ENCODE data around the gene NLRP9. TPM values are rescaled to one million over a fixed set of nuclear protein-coding genes. Genes with fewer than 3 reads are reported as not detected.

The NLRP9 gene
- total RNA-seq, 2 donors from 2014 or later, result not detected

GRCh38 chr19:55667006-55667381 is 71.2 kb downstream of the NLRP9 start:
- peaks cover 83% of the 10 kb centered on the region for H3K36me3 ChIP-seq
- no peak overlapping the region for H3K27ac ChIP-seq
- H3K27me3 ChIP-seq (replicated peaks; ENCODE audit: insufficient read depth), result no peaks in the 10 kb centered on the region
- H3K4me1 ChIP-seq (ENCODE audit: control insufficient read depth in 1 of 2, low read depth in 2 of 2), result no peaks in the 10 kb centered on the region
- DNase-seq (ENCODE audit: low spot score) (no peak), ATAC-seq (ENCODE audit: insufficient number of reproducible peaks, low FRiP score, low read depth) (no peak)
- H3K4me3 ChIP-seq, result no peak overlapping the region
- no peaks in the 10 kb centered on the region for H3K9me3 ChIP-seq
- TF ChIP-seq, protein P1, sequence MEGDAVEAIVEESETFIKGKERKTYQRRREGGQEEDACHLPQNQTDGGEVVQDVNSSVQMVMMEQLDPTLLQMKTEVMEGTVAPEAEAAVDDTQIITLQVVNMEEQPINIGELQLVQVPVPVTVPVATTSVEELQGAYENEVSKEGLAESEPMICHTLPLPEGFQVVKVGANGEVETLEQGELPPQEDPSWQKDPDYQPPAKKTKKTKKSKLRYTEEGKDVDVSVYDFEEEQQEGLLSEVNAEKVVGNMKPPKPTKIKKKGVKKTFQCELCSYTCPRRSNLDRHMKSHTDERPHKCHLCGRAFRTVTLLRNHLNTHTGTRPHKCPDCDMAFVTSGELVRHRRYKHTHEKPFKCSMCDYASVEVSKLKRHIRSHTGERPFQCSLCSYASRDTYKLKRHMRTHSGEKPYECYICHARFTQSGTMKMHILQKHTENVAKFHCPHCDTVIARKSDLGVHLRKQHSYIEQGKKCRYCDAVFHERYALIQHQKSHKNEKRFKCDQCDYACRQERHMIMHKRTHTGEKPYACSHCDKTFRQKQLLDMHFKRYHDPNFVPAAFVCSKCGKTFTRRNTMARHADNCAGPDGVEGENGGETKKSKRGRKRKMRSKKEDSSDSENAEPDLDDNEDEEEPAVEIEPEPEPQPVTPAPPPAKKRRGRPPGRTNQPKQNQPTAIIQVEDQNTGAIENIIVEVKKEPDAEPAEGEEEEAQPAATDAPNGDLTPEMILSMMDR (IDR thresholded peaks at IDR 0.05), result no peak

DNA sequence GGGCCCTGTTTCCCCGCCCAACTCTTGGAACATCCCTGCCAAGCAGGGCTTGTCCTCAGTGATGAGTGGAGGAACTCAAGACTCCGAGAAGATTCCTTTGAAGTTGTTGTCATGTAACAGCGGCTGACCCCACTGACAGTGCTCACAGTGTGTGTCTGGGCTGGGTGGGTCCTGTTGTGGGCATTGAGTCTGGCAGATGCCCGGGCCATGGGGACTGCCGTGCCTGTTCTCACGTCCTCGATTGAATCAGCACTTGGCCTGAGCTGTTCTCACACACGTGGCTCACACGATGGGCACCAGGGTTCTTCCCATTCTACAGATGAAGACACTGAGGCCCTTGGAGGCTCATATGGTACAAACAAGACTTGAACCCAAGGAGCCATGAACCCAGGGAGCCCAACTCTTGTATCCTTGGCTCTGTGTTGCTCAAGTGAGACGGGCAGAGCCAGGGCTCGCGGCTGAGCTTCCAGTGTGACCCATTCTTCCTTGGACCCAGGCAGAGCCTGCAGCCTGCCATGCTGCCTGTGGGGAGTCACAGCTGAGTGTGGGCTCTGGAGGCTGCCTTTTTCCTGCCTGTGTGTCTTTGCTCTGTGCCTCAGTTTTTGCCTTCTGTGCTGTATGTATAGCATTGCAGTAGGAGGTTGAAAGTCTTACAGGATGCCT is 71.7 kb downstream of the NLRP9 start:
- Histone ChIP-seq H3K9me3 (no peaks in the 10 kb centered on the region), H3K4me1 (ENCODE audit: control insufficient read depth in 1 of 2, low read depth in 2 of 2) (no peaks in the 10 kb centered on the region), H3K4me3 (no peak overlapping the region), H3K27me3 (replicated peaks; ENCODE audit: insufficient read depth) (no peaks in the 10 kb centered on the region), H3K27ac (no peak overlapping the region), H3K36me3 (peaks cover 88% of the 10 kb centered on the region)
- TF ChIP-seq, protein P1 (IDR thresholded peaks at IDR 0.05), result no peak
- DNase-seq (ENCODE audit: low spot score) (no peak), ATAC-seq (ENCODE audit: insufficient number of reproducible peaks, low FRiP score, low read depth) (no peak)

DNA sequence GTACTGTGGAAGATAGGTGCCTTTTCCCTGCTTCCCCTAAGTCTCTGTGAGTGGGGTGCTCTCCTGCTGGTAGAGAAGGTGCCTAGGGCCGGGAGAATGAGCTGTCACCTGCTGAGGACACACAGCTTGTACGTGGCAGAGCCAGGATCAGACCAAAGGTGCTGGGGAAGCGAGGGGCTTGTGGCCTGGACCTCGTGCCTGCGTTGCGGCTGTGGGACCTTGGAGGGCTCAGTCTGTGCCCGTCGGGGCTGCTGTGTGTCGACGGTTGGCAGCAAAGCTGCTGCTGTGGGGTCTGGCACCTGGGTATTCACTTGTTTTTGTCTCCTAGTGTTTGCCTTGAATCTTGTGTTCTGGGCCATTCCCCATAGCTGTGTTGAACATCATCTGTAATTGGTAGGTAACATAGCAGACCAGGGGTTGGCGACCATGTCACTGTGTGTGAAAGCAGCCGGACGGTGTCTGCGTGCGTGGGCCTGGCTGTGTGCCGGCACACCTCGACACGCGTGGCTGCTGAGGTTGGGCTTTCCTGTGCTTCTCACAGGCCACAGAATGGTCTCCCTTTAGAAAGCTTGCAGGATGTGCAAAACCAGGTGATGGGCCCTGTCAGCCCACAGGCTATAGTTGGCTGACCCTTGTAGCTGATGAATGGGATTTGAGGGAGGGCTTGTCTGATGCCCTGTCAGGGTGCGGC is 74.2 kb downstream of the NLRP9 start:
- no peaks in the 10 kb centered on the region for H3K9me3 ChIP-seq
- H3K27me3 ChIP-seq (replicated peaks; ENCODE audit: insufficient read depth), result no peaks in the 10 kb centered on the region
- TF ChIP-seq, protein P1 (IDR thresholded peaks at IDR 0.05), result no peak
- H3K36me3 ChIP-seq, result peaks cover 93% of the 10 kb centered on the region
- peaks cover 3 to 6% of the 10 kb centered on the region in 2 donors for H3K4me1 ChIP-seq (ENCODE audit: control insufficient read depth in 1 of 2, low read depth in 2 of 2)
- H3K27ac ChIP-seq, result no peak overlapping the region
- no peak for DNase-seq (ENCODE audit: low spot score)
- H3K4me3 ChIP-seq, result no peak overlapping the region
- no peak for ATAC-seq (ENCODE audit: insufficient number of reproducible peaks, low FRiP score, low read depth)

- TF ChIP-seq, protein P1 (IDR thresholded peaks at IDR 0.05), result no peak
- H3K9me3 ChIP-seq, result no peaks in the 10 kb centered on the region
- H3K4me1 ChIP-seq (ENCODE audit: control insufficient read depth in 1 of 2, low read depth in 2 of 2), result peaks cover 24 to 26% of the 10 kb centered on the region in 2 donors
- H3K27ac ChIP-seq, result no peak overlapping the region
- no peak for ATAC-seq (ENCODE audit: insufficient number of reproducible peaks, low FRiP score, low read depth)
- DNase-seq (ENCODE audit: low spot score), result no peak
- H3K36me3 ChIP-seq, result peaks cover 71% of the 10 kb centered on the region
- H3K27me3 ChIP-seq (replicated peaks; ENCODE audit: insufficient read depth), result no peaks in the 10 kb centered on the region
- no peak overlapping the region for H3K4me3 ChIP-seq
Observed at GRCh38 chr19:55661826-55662225, 76.4 kb downstream of the NLRP9 start.

DNA sequence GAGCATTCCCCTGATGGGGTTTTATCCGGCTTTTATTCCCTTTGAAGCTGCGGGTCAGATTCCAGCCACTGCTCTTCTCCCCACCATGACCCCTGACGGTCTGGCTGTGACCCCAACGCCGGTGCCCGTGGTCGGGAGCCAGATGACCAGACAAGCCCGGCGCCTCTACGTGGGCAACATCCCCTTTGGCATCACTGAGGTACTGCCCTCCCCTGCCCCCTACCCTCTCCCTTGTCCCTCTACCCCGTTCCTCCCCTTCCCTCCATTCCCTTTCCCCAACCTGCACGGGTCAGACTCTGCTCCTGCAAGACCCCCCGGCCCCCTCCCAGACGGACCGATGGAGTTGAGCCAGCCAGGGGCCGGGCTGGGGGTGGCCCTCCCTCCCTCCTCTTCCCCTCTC is 77.2 kb downstream of the NLRP9 start:
- H3K4me3 ChIP-seq, result no peak overlapping the region
- H3K36me3 ChIP-seq, result peaks cover 63% of the 10 kb centered on the region
- no peak overlapping the region for H3K27ac ChIP-seq
- no peaks in the 10 kb centered on the region for H3K9me3 ChIP-seq
- TF ChIP-seq, protein P1 (IDR thresholded peaks at IDR 0.05), result no peak
- no peaks in the 10 kb centered on the region for H3K27me3 ChIP-seq (replicated peaks; ENCODE audit: insufficient read depth)
- no peak for DNase-seq (ENCODE audit: low spot score)
- no peak for ATAC-seq (ENCODE audit: insufficient number of reproducible peaks, low FRiP score, low read depth)
- peaks cover 32 to 34% of the 10 kb centered on the region in 2 donors for H3K4me1 ChIP-seq (ENCODE audit: control insufficient read depth in 1 of 2, low read depth in 2 of 2)
